Activated CD4-positive, alpha-beta T cell treated with anti-CD3 and anti-CD28 coated beads for 48 hours (primary cell): ENCODE data around the gene NUDT7.

Experiments
- DNase-seq: peaks from one replicate; pipeline ENCODE4 v3.0.0-alpha.2; 2020

NUDT7 gene

GRCh38 chr16:77722309-77723107, at the start of gene NUDT7:
Gene NUDT7 (plus strand): TSS chr16:77722514. CDS start chr16:77722583, 69 bp downstream.
- peak; percentile 99 for DNase-seq

GRCh38 chr16:77674888-77675287, 47.4 kb upstream of the NUDT7 start:
- DNase-seq, result no peak

GRCh38 chr16:77675464-77676324, 46.6 kb upstream of the NUDT7 start:
- peak; percentile 68 for DNase-seq

GRCh38 chr16:77677129-77677528, 45.2 kb upstream of the NUDT7 start:
- no peak for DNase-seq

- DNase-seq, result no peak
Observed at GRCh38 chr16:77679391-77679790, 42.9 kb upstream of the NUDT7 start.

GRCh38 chr16:77679901-77680300, 42.4 kb upstream of the NUDT7 start:
- no peak for DNase-seq

- no peak for DNase-seq
Observed at GRCh38 chr16:77680496-77680895, 41.8 kb upstream of the NUDT7 start.

GRCh38 chr16:77682586-77682985, 39.7 kb upstream of the NUDT7 start:
- DNase-seq, result no peak

GRCh38 chr16:77683397-77684180, 38.7 kb upstream of the NUDT7 start:
- DNase-seq, result no peak

GRCh38 chr16:77684181-77684526, 38.2 kb upstream of the NUDT7 start:
- no peak for DNase-seq

GRCh38 chr16:77686385-77686784, 35.9 kb upstream of the NUDT7 start:
- no peak for DNase-seq

GRCh38 chr16:77689971-77690370, 32.3 kb upstream of the NUDT7 start:
- no peak for DNase-seq

- DNase-seq, result no peak
Observed at GRCh38 chr16:77690416-77690815, 31.9 kb upstream of the NUDT7 start.

- no peak for DNase-seq
Observed at GRCh38 chr16:77692612-77693011, 29.7 kb upstream of the NUDT7 start.

- no peak for DNase-seq
Observed at GRCh38 chr16:77696149-77696548, 26.2 kb upstream of the NUDT7 start.

- no peak for DNase-seq
Observed at GRCh38 chr16:77700846-77701245, 21.5 kb upstream of the NUDT7 start.

GRCh38 chr16:77705351-77705750, 17.0 kb upstream of the NUDT7 start:
- no peak for DNase-seq

- DNase-seq, result no peak
Observed at GRCh38 chr16:77711179-77711578, 11.1 kb upstream of the NUDT7 start.

- DNase-seq, result no peak
Observed at GRCh38 chr16:77711775-77712174, 10.5 kb upstream of the NUDT7 start.

GRCh38 chr16:77715145-77715544, 7.2 kb upstream of the NUDT7 start:
- no peak for DNase-seq

- no peak for DNase-seq
Observed at GRCh38 chr16:77721752-77722308, 484 bp upstream of the NUDT7 start.

GRCh38 chr16:77723108-77723514, 797 bp downstream of the NUDT7 start:
- no peak for DNase-seq

- DNase-seq, result no peak
Observed at GRCh38 chr16:77724174-77724573, 1.9 kb downstream of the NUDT7 start.
